Measurements from ENCODE around the gene AREG.
"Not testable (repeated sequence)": the region's sequence is repeated elsewhere in the genome, so short reads cannot be mapped to it uniquely, and the experiment has no call there.

Gene AREG, protein sequence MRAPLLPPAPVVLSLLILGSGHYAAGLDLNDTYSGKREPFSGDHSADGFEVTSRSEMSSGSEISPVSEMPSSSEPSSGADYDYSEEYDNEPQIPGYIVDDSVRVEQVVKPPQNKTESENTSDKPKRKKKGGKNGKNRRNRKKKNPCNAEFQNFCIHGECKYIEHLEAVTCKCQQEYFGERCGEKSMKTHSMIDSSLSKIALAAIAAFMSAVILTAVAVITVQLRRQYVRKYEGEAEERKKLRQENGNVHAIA

GRCh38 chr4:74444891-74445642, at the start of gene AREG:
Gene AREG (plus strand): TSS chr4:74445136. CDS start chr4:74445346, 210 bp downstream.
- peak; percentile 82 to 89 for ATAC-seq

GRCh38 chr4:74395633-74396032, 49.3 kb upstream of the AREG start:
- no peak for ATAC-seq

DNA sequence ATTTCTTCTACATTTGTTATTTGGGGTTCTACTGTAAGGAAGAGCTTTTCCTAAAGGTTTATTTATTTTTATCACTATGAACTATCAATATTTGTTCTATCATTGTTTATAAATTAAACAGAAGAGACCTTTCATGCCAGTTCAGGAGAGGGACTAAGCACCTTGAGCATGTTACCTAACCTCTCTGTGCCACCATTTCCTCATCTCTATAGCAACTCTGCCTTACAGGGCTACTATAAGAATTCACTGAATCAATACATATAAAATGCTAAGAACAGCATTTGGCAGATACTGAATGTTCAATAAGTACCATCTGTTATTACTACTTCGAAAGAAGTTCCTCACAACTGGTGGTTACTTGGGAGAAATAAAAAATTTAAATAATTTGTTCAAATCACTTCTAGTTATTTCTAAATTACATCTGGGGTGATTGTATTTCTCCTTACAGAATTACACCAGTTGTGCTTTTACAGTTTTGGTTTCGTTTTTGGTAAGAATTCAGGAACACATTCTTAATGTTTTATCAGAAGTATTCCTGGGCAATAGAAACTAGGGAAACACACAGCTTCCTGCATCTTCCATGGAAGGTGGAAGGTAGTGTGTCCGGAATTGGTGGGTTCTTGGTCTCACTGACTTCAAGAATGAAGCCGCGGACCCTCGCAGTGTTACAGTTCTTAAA, 47.0 kb upstream of the AREG start:
- ATAC-seq = peak; percentile 53 to 62

- ATAC-seq = not testable (repeated sequence)
These were observed 45.9 kb upstream of the AREG start for GRCh38 chr4:74398894-74399589.

DNA sequence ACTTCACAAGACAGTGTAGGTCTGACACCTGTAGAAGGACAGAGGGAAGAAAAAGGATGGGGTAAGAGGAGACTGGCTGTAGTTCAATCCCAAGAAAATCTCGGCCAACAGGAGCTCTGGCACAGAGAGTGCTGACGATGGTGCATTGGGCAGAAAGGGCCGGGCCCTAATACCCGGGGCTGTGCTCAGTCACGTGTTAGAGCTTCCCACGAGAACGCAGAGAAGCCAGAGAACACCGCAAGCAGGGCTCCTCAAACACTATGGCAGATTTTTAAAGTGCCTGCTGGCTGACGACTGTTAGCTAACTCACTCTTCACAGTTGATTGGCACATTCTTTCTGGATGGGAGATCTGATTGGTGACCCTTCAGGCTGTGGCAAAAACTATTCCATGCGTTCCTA, 44.5 kb upstream of the AREG start:
- no peak for ATAC-seq

DNA sequence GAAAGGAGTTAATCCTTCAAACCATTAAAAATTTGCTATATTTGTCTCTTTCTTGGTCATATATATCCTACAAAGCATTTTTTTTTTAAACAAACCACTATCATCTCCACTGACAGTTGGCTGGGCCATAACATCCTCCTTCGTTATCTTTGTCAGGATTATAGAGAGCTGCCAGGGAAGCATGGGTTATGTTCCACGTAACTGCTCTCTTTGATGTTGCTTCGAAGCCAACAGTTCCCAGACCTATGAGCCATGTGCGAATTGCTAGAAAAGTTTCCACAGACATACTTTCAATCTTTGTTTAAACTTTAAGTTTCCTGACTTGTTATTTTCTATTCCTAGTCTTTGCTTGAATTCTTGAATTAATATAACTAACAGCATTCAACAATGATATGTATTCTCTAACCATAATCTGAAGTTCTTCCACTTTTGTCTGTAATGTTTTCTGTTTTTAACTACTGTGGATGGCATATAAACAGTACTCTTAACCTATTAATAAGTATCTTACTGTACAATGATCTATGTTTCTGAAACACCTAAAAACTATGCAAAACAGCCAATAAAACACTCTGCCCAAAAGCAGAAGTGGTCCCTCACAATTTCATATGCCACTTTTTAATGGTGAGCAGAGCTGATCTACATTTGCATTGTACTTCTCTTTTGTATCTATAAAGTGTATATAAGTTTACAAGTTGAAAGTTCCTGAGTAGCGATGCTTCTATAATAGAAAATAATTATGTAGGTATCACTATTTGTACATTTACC, 42.1 kb upstream of the AREG start:
- no peak for ATAC-seq

- ATAC-seq = no peak
These were observed 37.0 kb upstream of the AREG start for GRCh38 chr4:74407891-74408290.

GRCh38 chr4:74408639-74409038, 36.3 kb upstream of the AREG start:
- ATAC-seq = no peak

- ATAC-seq = no peak
These were observed 34.7 kb upstream of the AREG start for GRCh38 chr4:74410272-74410671.

DNA sequence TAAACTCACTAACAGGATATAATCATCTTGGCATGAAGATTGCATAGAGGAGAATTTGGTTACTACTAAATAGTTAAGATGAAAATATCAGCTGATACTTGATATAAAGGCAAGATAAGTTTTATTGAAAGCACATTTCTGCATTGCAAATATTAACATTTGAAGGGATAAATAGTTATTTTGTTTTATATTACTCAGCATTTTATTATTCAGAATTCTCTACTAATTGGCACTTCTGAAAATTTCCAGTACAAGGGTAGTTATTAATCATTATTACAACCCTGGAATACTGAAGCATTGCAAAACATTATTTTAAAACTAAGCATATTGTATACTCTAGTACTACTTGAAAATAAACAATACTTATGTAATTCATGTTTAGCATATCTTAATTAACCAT, 32.7 kb upstream of the AREG start:
- no peak for ATAC-seq

GRCh38 chr4:74413265-74413664, 31.7 kb upstream of the AREG start:
- no peak for ATAC-seq

GRCh38 chr4:74414149-74414809, 30.7 kb upstream of the AREG start:
- no peak for ATAC-seq

DNA sequence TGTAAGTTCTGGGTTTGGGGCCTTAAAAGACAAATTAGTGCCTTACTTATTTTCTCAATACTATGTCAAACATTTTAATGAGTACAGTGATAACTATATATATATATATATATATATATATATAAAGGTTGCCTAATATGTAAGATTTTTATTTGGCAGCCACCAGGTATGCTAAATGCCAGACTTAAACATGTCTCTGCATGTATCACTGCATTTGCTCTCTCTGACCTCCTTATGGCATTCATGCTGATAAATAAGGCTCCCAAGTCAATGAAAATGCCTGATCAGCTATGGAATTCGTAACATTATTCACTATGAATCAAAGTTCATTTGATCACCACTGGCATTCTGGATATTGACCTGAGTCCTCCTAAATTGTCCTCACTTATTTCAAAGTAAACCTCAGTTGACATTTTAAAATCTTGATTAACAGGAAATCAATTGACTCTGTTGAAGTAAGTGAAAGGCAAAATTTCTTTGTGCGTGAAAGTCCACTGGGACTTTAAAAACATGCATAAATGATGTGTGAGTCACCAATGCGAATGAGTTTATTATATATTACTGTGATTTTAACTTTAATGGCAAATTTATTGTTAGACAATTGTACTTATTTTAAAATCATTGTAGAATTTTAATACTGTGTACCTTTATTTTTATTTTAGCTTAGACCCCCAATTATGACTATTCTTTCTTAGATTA, 29.2 kb upstream of the AREG start:
- ATAC-seq = no peak

- ATAC-seq = no peak
These were observed 26.8 kb upstream of the AREG start for GRCh38 chr4:74418063-74418670.

DNA sequence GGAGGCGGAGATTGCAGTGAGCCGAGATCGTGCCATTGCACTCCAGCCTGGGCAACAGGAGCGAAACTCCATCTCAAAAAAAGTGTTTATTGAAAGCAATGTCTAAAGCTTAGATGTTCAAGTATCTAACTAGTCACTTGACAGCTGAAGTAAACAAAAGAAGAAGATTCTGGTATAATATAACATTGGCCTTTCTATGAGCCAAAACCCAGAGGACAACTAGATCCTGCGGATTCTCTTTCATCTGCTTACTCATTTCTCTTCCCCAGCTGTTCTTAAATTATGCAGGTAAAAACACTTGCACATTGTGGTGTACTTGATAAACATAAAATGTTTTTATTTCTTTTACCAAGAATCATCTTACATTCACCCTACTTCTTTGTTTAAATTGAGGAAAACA, 24.1 kb upstream of the AREG start:
- ATAC-seq = no peak

DNA sequence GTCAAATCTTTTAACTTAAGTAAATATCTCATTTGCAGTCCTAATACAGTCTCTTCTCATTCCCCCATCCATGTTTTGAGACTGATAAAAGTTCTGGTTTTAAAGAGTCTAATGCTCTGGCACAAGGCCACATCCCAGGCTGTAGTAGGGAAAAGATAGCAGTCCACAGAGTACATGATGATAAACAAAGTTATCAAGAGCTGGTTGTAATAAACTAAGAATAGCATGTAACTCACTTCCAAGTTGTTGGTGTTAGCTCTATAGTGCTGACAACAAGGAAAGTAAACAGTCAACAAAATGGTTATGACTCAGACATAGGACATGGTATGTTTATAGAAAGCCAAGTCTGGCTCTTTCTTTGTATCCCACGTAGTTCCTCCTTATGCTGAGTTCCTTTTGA, 21.8 kb upstream of the AREG start:
- ATAC-seq = no peak

DNA sequence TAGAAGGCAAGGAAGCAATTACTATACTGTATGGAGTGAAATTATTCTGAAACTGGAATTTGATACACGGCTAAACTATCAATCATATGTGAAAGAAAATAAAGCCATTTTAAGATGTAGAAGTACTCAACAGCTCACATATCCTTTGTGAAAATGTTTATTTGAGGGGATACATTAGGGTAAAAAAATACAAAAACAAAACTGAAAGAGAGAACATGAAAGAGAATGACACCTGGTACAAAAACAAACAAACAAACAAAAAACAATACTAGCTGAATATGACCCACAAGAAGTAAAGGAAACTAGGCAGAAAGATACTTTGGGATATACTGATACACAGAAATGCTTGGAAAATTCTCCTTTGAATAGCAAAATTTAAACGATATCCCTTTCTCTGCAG, 20.8 kb upstream of the AREG start:
- ATAC-seq = no peak

DNA sequence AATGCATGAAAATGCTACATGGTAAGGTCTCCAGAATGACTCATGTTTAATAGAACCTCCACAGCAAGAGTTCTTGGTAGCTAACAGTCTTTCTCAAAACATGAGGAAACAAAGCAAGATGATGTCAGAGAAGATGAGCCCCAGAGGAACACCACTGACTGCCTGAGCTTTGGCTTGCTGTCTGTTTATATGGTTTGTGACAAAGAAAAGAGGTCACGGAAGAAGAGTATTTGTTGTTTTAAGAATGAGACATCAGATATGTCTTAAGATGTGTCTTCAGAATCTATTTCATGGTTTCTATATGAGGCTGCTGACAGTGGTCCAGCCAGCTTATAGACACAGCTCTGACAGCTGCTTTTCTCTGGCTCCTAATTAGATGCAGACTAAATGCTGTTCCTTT, 18.8 kb upstream of the AREG start:
- ATAC-seq = peak; percentile 63 to 65

DNA sequence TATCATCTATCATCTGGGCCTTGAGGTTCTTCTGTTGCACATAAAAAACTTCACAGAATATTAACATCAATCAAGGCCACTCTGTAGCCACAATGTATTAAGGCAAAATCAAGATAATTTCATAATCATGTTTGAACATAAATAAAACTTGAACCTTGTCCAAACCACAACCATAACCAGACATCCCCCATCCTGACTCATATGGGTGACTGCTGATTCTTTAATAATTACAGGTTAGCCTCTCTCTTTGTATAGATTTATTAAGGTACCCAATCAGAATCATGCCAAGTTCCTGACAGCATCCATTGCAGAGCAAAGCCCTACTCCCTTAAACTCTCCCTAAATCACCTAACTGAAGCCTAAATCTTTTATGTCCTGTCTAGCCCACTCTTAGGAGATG, 16.7 kb upstream of the AREG start:
- ATAC-seq = no peak

GRCh38 chr4:74431113-74431826, 13.7 kb upstream of the AREG start:
- ATAC-seq = no peak
